HG03558 (cell line): ENCODE measurements around the gene LHPP.

ENCODE experiments used
- ATAC-seq: cut with Tn5 transposase; IDR thresholded peaks from one replicate; pipeline ENCODE4 v1.9.1; 2021; ENCODE audit warnings: moderate number of reproducible peaks; ENCODE audit not compliant: unreplicated experiment; ENCODE audit errors: extremely low read depth

LHPP gene

GRCh38 chr10:124467165-124467564, 5.5 kb downstream of the LHPP start:
- ATAC-seq = no peak

- ATAC-seq = no peak
These were observed 7.0 kb downstream of the LHPP start for GRCh38 chr10:124468624-124469023.

- ATAC-seq = no peak
These were observed 8.4 kb downstream of the LHPP start for GRCh38 chr10:124469956-124470484.

- ATAC-seq = no peak
These were observed 9.2 kb downstream of the LHPP start for GRCh38 chr10:124470544-124471434.

- no peak for ATAC-seq
These were observed 10.4 kb downstream of the LHPP start for GRCh38 chr10:124472071-124472470.

GRCh38 chr10:124473070-124473469, 11.4 kb downstream of the LHPP start:
- ATAC-seq = no peak

- no peak for ATAC-seq
These were observed 13.0 kb downstream of the LHPP start for GRCh38 chr10:124474514-124475070.

- no peak for ATAC-seq
These were observed 14.6 kb downstream of the LHPP start for GRCh38 chr10:124476043-124476725.

GRCh38 chr10:124477614-124478363, 16.2 kb downstream of the LHPP start:
- no peak for ATAC-seq

GRCh38 chr10:124478515-124478914, 16.9 kb downstream of the LHPP start:
- ATAC-seq = no peak

GRCh38 chr10:124480860-124481259, 19.2 kb downstream of the LHPP start:
- ATAC-seq = no peak

GRCh38 chr10:124481717-124482116, 20.1 kb downstream of the LHPP start:
- no peak for ATAC-seq

GRCh38 chr10:124482236-124482800, 20.7 kb downstream of the LHPP start:
- ATAC-seq = no peak

GRCh38 chr10:124482876-124483275, 21.3 kb downstream of the LHPP start:
- no peak for ATAC-seq

GRCh38 chr10:124484031-124484430, 22.4 kb downstream of the LHPP start:
- no peak for ATAC-seq

GRCh38 chr10:124484661-124485060, 23.0 kb downstream of the LHPP start:
- no peak for ATAC-seq

GRCh38 chr10:124486635-124487034, 25.0 kb downstream of the LHPP start:
- no peak for ATAC-seq

GRCh38 chr10:124491105-124491504, 29.5 kb downstream of the LHPP start:
- ATAC-seq = no peak

- no peak for ATAC-seq
These were observed 30.6 kb downstream of the LHPP start for GRCh38 chr10:124492266-124492665.
